ENCODE data around the gene AP2M1.

AP2M1 gene

GRCh38 chr3:184211297-184211696, 36.6 kb downstream of the AP2M1 start:
- peak; percentile 100 for TF ChIP-seq GATA3 (IDR thresholded peaks at IDR 0.05; ENCODE audit: low read depth, low read length)
- peak; percentile 99 for TF ChIP-seq GATA2 (IDR thresholded peaks at IDR 0.05; ENCODE audit: low read depth, low read length)

GRCh38 chr3:184211718-184212117, 37.1 kb downstream of the AP2M1 start:
- no peak for TF ChIP-seq GATA2 (IDR thresholded peaks at IDR 0.05; ENCODE audit: low read depth, low read length)
- 0 out of 2 replicates have a peak, but pooled peaks have one; percentile 7 for TF ChIP-seq GATA3 (IDR thresholded peaks at IDR 0.05; ENCODE audit: low read depth, low read length)

- no peak for TF ChIP-seq GATA2 (IDR thresholded peaks at IDR 0.05; ENCODE audit: low read depth, low read length)
- TF ChIP-seq GATA3 (IDR thresholded peaks at IDR 0.05; ENCODE audit: low read depth, low read length) = no peak
These were observed 44.2 kb downstream of the AP2M1 start for GRCh38 chr3:184218814-184219213.

GRCh38 chr3:184222521-184222920, 47.9 kb downstream of the AP2M1 start:
- no peak for TF ChIP-seq GATA3 (IDR thresholded peaks at IDR 0.05; ENCODE audit: low read depth, low read length)
- no peak for TF ChIP-seq GATA2 (IDR thresholded peaks at IDR 0.05; ENCODE audit: low read depth, low read length)

GRCh38 chr3:184223946-184224345, 49.3 kb downstream of the AP2M1 start:
- TF ChIP-seq GATA2 (IDR thresholded peaks at IDR 0.05; ENCODE audit: low read depth, low read length) (no peak), GATA3 (IDR thresholded peaks at IDR 0.05; ENCODE audit: low read depth, low read length) (no peak)

GRCh38 chr3:184227481-184227935, 52.9 kb downstream of the AP2M1 start:
- TF ChIP-seq GATA3 (IDR thresholded peaks at IDR 0.05; ENCODE audit: low read depth, low read length) (no peak), GATA2 (IDR thresholded peaks at IDR 0.05; ENCODE audit: low read depth, low read length) (no peak)

GRCh38 chr3:184228376-184229137, 53.9 kb downstream of the AP2M1 start:
- TF ChIP-seq GATA2 (IDR thresholded peaks at IDR 0.05; ENCODE audit: low read depth, low read length) (no peak), GATA3 (IDR thresholded peaks at IDR 0.05; ENCODE audit: low read depth, low read length) (no peak)

- TF ChIP-seq GATA3 (IDR thresholded peaks at IDR 0.05; ENCODE audit: low read depth, low read length) = no peak
- no peak for TF ChIP-seq GATA2 (IDR thresholded peaks at IDR 0.05; ENCODE audit: low read depth, low read length)
These were observed 54.9 kb downstream of the AP2M1 start, which contains the start of gene VWA5B2 for GRCh38 chr3:184229394-184230080. VWA5B2 (plus strand) TSS chr3:184229585; CDS start chr3:184230529, 944 bp downstream.

- TF ChIP-seq GATA2 (IDR thresholded peaks at IDR 0.05; ENCODE audit: low read depth, low read length) = no peak
These were observed 55.5 kb downstream of the AP2M1 start for GRCh38 chr3:184230081-184230602.

- no peak for TF ChIP-seq GATA3 (IDR thresholded peaks at IDR 0.05; ENCODE audit: low read depth, low read length)
- no peak for TF ChIP-seq GATA2 (IDR thresholded peaks at IDR 0.05; ENCODE audit: low read depth, low read length)
These were observed 56.2 kb downstream of the AP2M1 start for GRCh38 chr3:184230603-184231528.

- TF ChIP-seq GATA3 (IDR thresholded peaks at IDR 0.05; ENCODE audit: low read depth, low read length) (no peak), GATA2 (IDR thresholded peaks at IDR 0.05; ENCODE audit: low read depth, low read length) (no peak)
These were observed 57.0 kb downstream of the AP2M1 start for GRCh38 chr3:184231671-184232070.

GRCh38 chr3:184233127-184233843, 58.6 kb downstream of the AP2M1 start:
- no peak for TF ChIP-seq GATA3 (IDR thresholded peaks at IDR 0.05; ENCODE audit: low read depth, low read length)
- no peak for TF ChIP-seq GATA2 (IDR thresholded peaks at IDR 0.05; ENCODE audit: low read depth, low read length)

Measured in SH-SY5Y (cell line).